Choroid plexus epithelial cell (primary cell): ENCODE measurements around the gene KRT76.
"Not testable (repeated sequence)": the region's sequence is repeated elsewhere in the genome, so short reads cannot be mapped to it uniquely, and the experiment has no call there.

Source experiments
- DNase-seq: peaks from one replicate; pipeline ENCODE4 v3.0.0-alpha.2; 2010; ENCODE audit warnings: low read depth
- H3K4me3 ChIP-seq: 2 replicates; pipeline ENCODE4 v1.5.1; 2011; ENCODE audit warnings: low read depth, mild to moderate bottlenecking, control low read depth, low read length, moderate library complexity
- TF ChIP-seq, protein P1 (sequence below): conservative IDR thresholded peaks from 2 replicates; pipeline ENCODE4 v1.5.1; 2011; ENCODE audit warnings: low read depth, mild to moderate bottlenecking, control low read depth, inconsistent platforms, low read length, moderate library complexity

Gene KRT76

DNA sequence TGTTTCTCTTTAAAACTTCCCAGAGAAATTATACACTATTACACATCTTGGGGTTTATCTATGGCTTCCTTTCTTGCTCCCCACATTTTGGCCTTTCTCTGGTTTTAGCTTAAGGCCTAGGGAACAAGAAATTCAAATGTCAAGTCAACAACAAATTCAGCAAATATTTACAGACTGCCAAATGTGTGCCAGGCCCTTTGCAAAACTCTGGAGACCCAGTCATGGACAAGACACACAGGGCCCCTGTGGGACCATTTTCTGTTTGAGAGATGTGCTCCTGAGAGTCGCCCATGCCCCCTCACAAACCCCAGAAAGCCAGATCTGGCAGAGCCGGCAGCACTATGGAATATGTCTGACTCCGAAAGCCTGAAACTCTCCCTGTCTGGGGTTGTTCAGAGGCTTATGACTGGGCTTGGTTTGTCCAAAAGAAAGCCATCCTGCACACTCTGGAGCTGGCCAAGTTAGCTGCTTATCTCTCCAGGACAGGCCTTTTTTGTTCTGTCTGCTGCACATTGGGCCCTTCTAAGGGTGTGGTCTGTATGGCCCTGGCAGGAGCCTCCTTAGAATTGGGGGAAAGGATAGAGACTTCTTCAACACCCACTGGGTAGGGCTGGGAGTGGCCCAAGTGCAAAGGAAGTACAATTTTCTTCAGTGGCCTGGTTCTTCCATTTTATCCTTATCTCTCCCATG, 19.8 kb upstream of the KRT76 start:
- TF ChIP-seq, protein P1, sequence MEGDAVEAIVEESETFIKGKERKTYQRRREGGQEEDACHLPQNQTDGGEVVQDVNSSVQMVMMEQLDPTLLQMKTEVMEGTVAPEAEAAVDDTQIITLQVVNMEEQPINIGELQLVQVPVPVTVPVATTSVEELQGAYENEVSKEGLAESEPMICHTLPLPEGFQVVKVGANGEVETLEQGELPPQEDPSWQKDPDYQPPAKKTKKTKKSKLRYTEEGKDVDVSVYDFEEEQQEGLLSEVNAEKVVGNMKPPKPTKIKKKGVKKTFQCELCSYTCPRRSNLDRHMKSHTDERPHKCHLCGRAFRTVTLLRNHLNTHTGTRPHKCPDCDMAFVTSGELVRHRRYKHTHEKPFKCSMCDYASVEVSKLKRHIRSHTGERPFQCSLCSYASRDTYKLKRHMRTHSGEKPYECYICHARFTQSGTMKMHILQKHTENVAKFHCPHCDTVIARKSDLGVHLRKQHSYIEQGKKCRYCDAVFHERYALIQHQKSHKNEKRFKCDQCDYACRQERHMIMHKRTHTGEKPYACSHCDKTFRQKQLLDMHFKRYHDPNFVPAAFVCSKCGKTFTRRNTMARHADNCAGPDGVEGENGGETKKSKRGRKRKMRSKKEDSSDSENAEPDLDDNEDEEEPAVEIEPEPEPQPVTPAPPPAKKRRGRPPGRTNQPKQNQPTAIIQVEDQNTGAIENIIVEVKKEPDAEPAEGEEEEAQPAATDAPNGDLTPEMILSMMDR, result no peak
- no peak overlapping the region for H3K4me3 ChIP-seq
- DNase-seq, result no peak

DNA sequence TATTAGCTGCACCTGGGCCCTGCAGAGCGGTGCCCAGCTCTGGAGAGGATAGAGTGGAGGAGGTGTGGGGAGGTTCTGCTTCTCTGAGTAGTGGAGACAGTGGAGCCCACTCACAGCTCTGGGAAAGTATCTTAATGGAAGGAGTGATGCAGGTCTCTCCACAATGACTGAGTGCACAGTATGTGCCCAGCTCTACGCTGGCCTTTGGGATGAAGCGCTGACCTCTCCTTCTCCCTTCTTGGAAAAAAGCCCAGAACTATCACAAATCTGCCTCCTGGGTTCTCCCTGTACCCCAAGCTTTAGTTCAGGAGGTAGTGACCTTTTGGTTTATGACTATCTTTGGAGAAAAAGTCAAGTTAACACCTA, 19.3 kb upstream of the KRT76 start:
- TF ChIP-seq, protein P1, result no peak
- DNase-seq, result no peak
- no peak overlapping the region for H3K4me3 ChIP-seq

DNA sequence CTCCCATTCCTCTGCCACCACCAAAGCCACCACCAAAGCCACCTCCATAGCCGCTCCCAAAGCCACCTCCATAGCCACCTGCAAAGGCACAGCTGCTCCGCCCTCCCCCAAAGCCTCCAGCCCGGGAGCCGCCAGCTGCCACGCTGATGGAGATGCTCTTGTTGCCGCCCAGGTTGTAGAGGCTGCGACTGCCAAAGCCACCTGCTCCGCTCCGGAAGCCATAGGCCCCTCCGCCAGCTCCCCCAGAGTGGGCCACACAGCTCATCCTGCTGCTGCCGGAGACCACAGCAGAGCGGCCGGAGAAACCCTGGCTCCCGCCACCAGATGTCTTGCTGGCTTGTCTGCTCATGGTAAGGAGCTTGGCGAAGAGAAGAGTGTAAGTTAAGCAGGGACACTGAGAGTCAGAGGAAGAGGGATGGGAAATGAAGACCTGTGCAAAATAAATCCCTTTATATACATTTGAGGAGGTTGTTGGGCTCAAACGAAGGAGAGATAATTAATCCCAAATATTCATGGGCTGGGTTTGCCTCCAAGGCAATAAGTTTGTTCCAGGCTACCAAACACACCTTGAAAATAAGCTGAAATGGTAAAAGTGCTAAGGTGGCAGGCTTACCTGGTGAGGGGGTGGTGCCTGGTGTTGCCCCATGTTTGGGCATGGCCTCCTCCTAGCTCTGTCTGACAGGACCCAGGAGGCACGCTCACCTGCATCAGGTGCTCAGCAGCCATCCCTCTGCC, 18.7 kb upstream of the KRT76 start, which contains the start of gene KRT3:
Gene KRT3 (minus strand): TSS at position 424 of the 735 bp plus-strand sequence. CDS start 75 bp downstream, at position 349.
- H3K4me3 ChIP-seq, result no peak within 1 kb of the TSS
- TF ChIP-seq, protein P1, result no peak
- no peak for DNase-seq

DNA sequence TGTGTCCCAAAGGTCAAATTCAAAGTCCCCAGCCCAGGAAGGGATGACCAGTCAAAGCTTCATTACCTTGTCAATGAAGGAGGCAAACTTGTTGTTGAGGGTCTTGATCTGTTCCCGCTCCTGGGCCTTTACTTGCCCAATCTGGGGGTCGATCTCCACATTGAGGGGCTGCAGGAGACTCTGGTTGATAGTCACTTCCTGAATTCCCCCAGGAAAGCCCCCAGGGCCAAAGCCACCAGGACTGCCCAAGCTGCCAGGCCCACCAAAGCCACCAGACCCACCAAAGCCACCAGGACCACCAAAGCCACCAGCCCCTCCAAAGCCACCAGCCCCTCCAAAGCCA, 18.2 kb upstream of the KRT76 start:
- DNase-seq, H3K4me3 ChIP-seq: not testable (repeated sequence)

DNA sequence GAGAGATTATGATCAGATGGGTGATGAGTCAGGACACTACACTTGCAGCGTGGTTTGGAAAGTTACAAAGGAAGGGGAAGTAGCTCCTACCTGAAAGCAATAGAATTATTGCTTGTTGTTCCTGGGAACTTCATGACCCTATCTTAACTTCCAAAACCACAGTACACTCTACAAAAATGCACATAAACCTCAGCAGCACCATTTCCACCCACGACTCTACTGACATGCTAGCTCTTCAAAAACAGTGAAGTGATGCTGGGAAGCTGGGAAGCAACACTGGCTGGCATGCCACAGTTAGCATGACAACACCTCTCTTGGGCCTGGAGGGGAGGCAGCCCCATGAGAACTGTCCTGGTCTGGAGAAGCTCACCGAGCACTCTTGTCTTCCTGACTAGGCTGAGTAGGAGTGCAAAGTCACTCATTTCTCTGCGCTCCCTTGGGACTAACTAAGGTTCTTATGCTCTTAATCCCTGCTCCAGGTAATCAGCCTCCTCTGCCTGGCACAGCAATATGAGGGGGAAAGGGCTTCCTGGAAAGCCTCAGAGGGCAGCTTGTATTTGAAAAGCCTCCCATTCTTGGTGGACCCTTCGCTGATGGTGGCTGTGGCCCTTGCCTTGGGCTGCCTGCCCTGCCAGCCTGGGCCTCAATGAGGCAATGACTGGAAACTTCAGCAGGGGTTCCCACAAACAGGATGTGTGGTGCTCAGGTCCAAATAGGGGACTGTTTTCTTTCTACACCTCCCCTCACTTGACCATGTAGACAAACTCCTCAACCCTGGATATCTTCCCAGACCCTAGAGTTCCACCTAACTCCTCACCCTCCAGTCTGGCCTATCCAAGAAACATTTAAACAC, 17.6 kb upstream of the KRT76 start:
- no peak for DNase-seq
- H3K4me3 ChIP-seq, result no peak overlapping the region
- TF ChIP-seq, protein P1, result no peak

DNA sequence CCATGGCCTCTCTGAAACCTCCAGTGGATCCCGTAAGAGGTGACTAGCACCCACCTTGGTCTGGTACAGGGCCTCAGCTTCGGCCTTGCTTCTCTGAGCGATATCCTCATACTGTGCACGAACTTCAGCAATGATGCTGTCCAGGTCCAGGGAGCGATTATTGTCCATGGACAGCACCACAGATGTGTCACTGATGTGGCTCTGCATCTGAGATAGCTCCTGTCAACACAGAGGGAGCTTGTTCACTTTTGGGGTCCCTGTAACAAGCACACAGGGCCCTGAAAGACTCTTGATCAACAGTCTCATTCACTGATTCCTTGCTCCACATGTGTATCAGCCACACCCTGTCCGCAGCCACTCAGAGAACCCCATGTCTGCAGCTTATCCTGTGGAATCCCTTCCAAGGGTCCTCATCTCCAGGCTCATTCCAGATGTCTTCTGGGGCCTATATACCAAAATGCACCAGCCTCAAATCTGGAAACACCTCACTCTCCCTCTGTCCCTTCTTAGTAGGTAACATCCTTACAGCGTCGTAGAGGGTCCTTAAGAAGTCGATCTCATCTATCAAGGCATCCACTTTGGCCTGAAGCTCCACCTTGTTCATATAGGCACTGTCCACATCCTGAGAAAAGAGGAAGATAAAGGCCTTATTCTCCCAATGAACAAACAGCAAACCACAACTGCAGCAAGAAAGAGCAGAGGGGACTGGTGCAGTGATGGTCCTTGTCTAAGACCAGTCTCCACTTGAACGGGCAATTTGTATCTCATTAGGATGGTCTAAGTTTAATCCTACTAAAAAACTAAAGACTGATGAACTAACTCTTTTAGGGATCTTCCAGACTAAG, 15.3 kb upstream of the KRT76 start:
- DNase-seq, result no peak
- TF ChIP-seq, protein P1, result no peak

More for the DNA sequence above, 15.3 kb upstream of the KRT76 start:
- H3K4me3 ChIP-seq, result no peak overlapping the region
